GM18909 (cell line): ENCODE results near the gene PARP16.

ENCODE experiments used
- ATAC-seq: cut with Tn5 transposase; IDR thresholded peaks from one replicate; pipeline ENCODE4 v1.9.1; 2021; ENCODE audit warnings: mild to moderate bottlenecking; ENCODE audit not compliant: unreplicated experiment, poor library complexity

Gene PARP16

GRCh38 chr15:65312400-65312916 lies 25.8 kb upstream of the PARP16 start:
- no peak for ATAC-seq

GRCh38 chr15:65311760-65312159 lies 25.1 kb upstream of the PARP16 start:
- ATAC-seq, result no peak

DNA sequence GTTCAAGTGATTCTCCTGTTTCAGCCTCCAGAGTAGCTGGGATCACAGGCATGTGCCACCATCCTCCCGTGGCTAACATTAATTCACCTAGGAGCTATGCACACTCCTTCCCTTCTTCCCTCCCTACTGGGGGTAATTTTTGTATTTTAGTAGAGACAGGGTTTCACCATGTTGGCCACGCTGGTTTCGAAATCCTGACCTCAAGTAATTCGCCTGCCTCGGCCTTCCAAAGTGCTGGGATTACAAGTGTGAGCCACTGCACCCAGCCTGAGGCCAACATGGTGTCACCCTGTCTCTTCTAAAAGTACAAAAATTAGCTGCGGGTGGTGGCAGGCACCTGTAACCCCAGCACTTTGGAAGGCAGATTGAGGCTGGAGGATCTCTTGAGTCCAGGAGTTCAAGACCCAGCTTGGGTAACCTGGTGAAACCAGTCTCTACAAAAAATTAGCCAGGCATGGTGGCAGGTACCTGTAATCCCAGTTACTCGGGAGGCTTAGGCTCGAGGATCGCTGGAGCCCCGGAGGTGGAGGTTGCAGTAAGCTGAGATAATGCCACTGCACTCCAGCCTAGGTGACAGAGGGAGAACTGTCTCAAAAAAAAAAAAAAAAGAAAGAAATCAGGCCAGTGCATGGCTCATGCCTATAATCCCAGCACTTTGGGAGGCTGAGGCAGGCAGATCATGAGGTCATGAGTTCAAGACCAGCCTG lies 23.9 kb upstream of the PARP16 start:
- no peak for ATAC-seq

DNA sequence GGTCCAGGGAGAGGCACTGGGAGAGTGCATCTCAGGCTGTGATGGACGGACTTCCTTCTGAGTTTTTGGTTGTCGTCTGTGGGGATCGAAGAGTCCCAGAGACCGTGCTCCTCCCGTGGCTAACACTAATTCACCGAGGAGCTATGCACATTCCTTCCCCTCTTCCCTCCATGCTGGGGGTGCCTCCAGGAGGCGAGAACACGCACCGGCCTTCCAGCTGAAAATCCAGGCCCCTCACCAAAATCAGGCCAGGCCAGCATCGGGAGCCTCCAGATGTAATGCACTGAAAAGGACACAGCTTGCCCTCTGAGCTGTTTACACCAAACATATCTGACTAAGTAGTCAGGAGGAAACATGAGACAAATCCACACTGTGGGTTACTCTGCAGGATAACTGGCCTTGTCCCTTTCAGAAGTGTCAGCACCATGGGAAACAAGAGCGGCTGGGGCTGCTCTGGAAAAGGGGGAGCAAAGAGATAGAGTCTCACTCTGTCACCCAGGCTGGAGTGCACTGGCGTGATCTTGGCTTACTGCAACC lies 23.3 kb upstream of the PARP16 start:
- no peak for ATAC-seq

DNA sequence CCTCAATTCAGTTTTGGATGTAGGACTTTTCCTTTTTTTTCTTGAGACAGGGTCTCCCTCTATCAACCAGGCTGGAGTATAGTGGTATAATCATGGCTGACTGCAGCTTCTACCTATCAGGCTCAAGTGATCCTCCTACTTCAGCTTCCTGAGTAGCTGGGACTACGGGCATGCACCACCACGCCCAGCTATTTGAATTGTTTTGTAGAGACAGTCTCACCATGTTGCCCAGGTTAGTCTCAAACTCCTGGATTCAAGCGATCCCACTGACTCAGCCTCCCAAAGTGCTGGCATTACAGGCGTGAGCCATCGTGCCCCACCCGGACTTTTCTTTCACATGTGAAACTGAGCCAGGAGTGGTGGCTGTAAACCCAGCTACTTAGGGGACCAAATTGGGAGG lies 21.3 kb upstream of the PARP16 start:
- no peak for ATAC-seq

DNA sequence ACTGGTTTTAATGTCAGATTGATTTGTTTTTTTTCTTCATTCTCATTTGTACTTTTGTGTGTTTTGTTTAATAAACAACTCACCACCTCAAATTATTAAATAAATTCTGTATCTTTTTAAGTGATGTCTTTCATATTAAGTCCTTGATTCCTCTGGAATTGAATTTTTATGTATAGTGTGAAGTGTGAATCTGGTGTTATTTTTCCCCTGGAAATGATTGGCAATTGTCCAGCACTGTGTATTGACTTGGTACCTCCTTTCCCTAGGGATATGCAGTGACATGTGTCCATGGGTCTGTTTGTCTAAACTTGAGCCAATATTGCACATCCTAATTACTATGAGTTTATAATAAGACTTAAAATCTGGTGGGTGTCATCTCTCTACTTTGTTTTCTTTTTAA lies 19.9 kb upstream of the PARP16 start:
- no peak for ATAC-seq

DNA sequence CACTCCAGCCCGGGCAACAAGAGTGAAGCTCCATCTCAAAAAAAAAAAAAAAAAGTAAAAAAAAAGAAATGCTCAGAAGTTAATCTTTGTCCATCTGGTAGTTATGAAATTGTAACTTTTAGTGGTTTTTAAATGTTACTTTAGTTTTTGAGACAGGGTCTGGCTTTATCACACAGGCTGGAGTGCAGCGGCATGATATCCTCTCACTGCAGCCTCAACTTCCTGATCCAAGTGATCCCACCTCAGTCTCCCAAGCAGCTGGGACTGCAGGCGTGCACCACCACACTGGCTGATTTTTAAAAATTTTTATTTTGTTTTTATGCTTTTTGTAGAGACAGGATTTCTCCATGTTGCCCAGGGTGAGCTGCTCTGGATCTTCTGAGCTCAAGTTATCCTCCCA lies 19.1 kb upstream of the PARP16 start:
- ATAC-seq, result no peak

DNA sequence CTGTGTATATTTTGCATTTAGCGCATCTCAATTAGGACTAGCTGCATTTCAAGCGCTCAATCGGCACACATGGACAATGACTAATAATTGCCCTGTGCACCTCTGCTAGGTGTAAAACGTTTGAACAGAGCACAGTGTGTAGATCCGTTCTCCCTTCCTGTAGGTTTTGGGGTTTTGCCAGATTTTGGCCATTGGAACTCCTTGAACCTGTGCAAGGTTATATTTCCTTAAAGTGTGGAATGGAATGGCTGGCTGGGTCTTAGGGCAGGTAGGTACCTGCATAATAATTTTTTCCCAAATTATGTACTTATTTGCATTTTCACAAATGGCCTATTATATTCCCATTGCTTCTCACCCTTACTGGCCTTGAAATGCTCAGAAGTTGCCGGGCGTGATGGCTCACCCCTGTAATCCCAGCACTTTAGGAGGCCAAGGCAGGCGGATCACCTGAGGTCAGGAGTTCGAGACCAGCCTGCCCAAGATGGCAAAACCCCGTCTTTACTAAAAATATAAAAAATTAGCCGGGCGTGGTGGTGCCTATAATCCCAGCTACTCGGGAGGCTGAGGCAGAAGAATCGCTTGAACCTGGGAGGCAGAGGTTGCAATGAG lies 18.6 kb upstream of the PARP16 start:
- ATAC-seq, result no peak

- peak; percentile 67 for ATAC-seq
These were observed 17.9 kb upstream of the PARP16 start, which contains the start of gene RNU5B-1 for GRCh38 chr15:65304381-65305149. Gene RNU5B-1 (plus strand): TSS chr15:65304677.

- ATAC-seq, result peak; percentile 5
These were observed 17.2 kb upstream of the PARP16 start for GRCh38 chr15:65303687-65304380.

GRCh38 chr15:65302061-65302460 lies 15.4 kb upstream of the PARP16 start:
- no peak for ATAC-seq

DNA sequence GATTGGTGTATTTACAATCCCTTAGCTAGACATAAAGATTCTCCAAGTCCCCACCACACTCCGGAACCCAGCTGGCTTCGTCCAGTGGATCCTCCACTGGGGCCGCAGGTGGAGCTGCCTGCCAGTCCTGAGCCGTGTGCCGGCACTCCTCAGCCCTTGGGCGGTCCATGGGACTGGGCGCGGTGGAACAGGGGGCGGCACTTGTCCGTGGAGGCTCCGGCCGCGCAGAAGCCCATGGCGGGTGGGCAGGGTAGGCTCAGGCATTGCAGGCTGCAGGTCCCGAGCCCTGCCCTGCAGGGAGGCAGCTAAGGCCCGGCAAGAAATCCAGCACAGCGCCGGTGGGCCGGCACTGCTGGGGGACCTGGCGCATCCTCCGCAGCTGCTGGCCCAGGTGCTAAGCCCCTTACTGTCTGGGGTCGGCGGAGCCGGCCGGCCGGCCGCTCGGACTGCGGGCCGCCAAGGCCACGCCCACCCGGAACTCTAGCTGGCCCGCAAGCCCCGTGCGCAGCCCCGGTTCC lies 14.3 kb upstream of the PARP16 start:
- no peak for ATAC-seq

DNA sequence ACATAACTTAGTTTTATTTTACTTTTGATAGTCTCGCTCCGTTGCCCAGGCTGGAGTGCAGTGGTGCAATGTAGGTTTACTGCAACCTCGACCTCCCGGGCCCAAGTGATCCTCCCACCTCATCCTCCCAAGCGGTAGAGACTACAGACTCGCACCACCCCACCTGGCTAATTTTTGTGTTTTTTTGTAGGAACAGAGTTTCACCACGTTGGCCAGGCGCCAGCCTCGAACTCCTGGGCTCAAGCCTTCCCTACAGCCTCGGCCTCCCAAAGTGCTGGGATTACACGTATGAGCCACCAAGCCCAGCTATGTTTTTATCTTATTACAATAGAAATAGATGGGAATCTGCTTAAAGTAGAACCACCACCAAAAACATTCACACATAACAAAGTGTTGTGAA lies 12.0 kb upstream of the PARP16 start:
- ATAC-seq, result no peak

- no peak for ATAC-seq
These were observed 6.3 kb upstream of the PARP16 start for GRCh38 chr15:65292938-65293518.

- ATAC-seq, result no peak
These were observed 3.5 kb upstream of the PARP16 start for GRCh38 chr15:65290228-65290627.

- no peak for ATAC-seq
These were observed 2.7 kb upstream of the PARP16 start for GRCh38 chr15:65289261-65289854.

DNA sequence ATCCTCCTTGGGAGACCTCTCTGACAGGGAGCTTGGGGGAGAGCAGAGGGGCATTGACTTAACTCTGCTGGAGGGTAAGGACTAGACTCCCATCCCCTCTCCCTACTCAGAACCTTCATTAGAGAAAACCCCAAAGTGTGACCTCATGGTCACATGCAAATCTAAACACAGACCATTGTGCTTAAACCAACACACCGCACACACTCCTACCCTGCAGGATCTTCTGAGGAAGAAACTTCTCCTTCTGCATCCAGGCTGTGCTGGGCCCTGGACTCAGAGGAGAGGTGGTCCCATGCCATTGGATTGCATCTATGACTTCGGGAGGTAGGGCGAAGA lies 805 bp upstream of the PARP16 start:
- no peak for ATAC-seq

GRCh38 chr15:65286069-65286703 lies 497 bp downstream of the PARP16 start:
- peak; percentile 28 for ATAC-seq
